A549 (cell line): ENCODE data around the gene PKD1. TPM values are rescaled to one million over a fixed set of nuclear protein-coding genes. Genes with fewer than 3 reads are reported as not detected.

Experiments
- ATAC-seq, 2 experiments: fragments of 200-7000 bp in 1 of 2; fragments of >200 bp in 1 of 2; cut with Nextera tagmentation in 1 of 2; cut with Tn5 transposase in 1 of 2; 3 replicates each; pipeline versions ENCODE4 v1.8.0 to v1.9.1; 2018 to 2020; ENCODE audit warnings: mild to moderate bottlenecking in 1 of 2, moderate library complexity in 1 of 2
- CTCF ChIA-PET: fragments of 300-600 bp; sonication (Branson Sonifier 250); formaldehyde crosslinking; extraction: SDS; loops from one replicate; lab custom pipeline; 2021; ENCODE audit warnings: antibody characterized with exemption, inconsistent platforms; lab: Yijun Ruan, JAX
- POLR2A ChIA-PET: fragments of 350-600 bp; formaldehyde crosslinking; extraction: SDS; loops from one replicate; lab custom pipeline; 2021; ENCODE audit warnings: antibody characterized with exemption, inconsistent platforms; lab: Yijun Ruan, JAX
- DNase-seq, 2 experiments: peaks; one replicate each; pipeline versions ENCODE4 v3.0.0 to v3.0.0-alpha.2; 2011 to 2016; ENCODE audit warnings: low read depth in 1 of 2, low spot score in 1 of 2
- FAIRE-seq: peaks from 2 replicates; lab custom pipeline; 2011; peaks lifted over from hg19 to GRCh38; lab: Jason Lieb, UNC
- H3K27ac ChIP-seq, 2 experiments: fragments of >200 bp; sonication (Bioruptor Twin); formaldehyde crosslinking; 3 replicates each; pipeline ENCODE4 v1.5.1; 2016 to 2017
- H3K4me1 ChIP-seq: fragments of >200 bp; sonication (Bioruptor Twin); formaldehyde crosslinking; 3 replicates; pipeline ENCODE4 v1.6.1; 2016
- H3K4me2 ChIP-seq: fragments of >200 bp; sonication (Bioruptor Twin); formaldehyde crosslinking; 3 replicates; pipeline ENCODE4 v1.6.1; 2016
- H3K4me3 ChIP-seq: fragments of >200 bp; sonication (Bioruptor Twin); formaldehyde crosslinking; 3 replicates; pipeline ENCODE4 v1.5.1; 2016
- H3K9me3 ChIP-seq: fragments of >200 bp; sonication (Bioruptor Twin); formaldehyde crosslinking; 3 replicates; pipeline ENCODE4 v1.6.1; 2016
- BHLHE40 ChIP-seq: IDR thresholded peaks from 2 replicates; pipeline ENCODE4 v1.6.1; 2012; ENCODE audit warnings: low read depth, low read length, inconsistent platforms
- CEBPB ChIP-seq, 2 experiments: fragments of >200 bp in 1 of 2; sonication (Bioruptor Twin) in 1 of 2; formaldehyde crosslinking in 1 of 2; IDR thresholded peaks; 2 replicates each; pipeline ENCODE4 v1.6.1; 2012 to 2016
- CHD4 ChIP-seq: fragments of 200-600 bp; sonication (generic); IDR thresholded peaks from 2 replicates; pipeline ENCODE4 v1.6.1; 2016; ENCODE audit warnings: antibody characterized with exemption, mild to moderate bottlenecking, borderline replicate concordance
- EHMT2 ChIP-seq: fragments of 200-600 bp; sonication (generic); IDR thresholded peaks from 2 replicates; pipeline ENCODE4 v1.6.1; 2016; ENCODE audit warnings: antibody characterized with exemption, low read depth, mild to moderate bottlenecking, moderate library complexity
- FOSB ChIP-seq: fragments of 250-450 bp; sonication (Bioruptor Pico); IDR thresholded peaks from 2 replicates; pipeline ENCODE4 v1.5.0; 2020; ENCODE audit warnings: mild to moderate bottlenecking, moderate library complexity
- HDAC2 ChIP-seq: fragments of 200-600 bp; sonication (generic); IDR thresholded peaks from 2 replicates; pipeline ENCODE4 v1.6.1; 2016
- HOXB13 ChIP-seq: fragments of 250-450 bp; sonication (Bioruptor Pico); IDR thresholded peaks from 2 replicates; pipeline ENCODE4 v1.5.0; 2020; ENCODE audit warnings: low read depth, mild to moderate bottlenecking, moderate library complexity
- JUNB ChIP-seq: fragments of >200 bp; sonication (Bioruptor Twin); formaldehyde crosslinking; IDR thresholded peaks from 2 replicates; pipeline ENCODE4 v1.6.1; 2016
- KDM1A ChIP-seq: fragments of 200-600 bp; sonication (generic); IDR thresholded peaks from 2 replicates; pipeline ENCODE4 v1.6.1; 2016; ENCODE audit warnings: low read depth, mild to moderate bottlenecking
- KDM5A ChIP-seq: fragments of 200-600 bp; sonication (generic); IDR thresholded peaks from 2 replicates; pipeline ENCODE4 v1.6.1; 2016; ENCODE audit warnings: antibody characterized with exemption, mild to moderate bottlenecking
- MAFK ChIP-seq: fragments of 450-650 bp; IDR thresholded peaks from 2 replicates; pipeline ENCODE4 v1.6.1; 2014; ENCODE audit not compliant: partially characterized antibody
- MAZ ChIP-seq: fragments of 150-350 bp; IDR thresholded peaks from 2 replicates; pipeline ENCODE4 v1.6.1; 2014; ENCODE audit warnings: antibody characterized with exemption, low read depth, low read length, borderline replicate concordance
- NPAS2 ChIP-seq: fragments of 250-450 bp; sonication (Bioruptor Pico); IDR thresholded peaks from 2 replicates; pipeline ENCODE4 v1.8.0; 2022; ENCODE audit warnings: mild to moderate bottlenecking, moderate library complexity, borderline replicate concordance
- RARB ChIP-seq: fragments of 250-450 bp; sonication (Bioruptor Pico); IDR thresholded peaks from 2 replicates; pipeline ENCODE4 v1.8.0; 2021; ENCODE audit warnings: mild to moderate bottlenecking, moderate library complexity
- RCOR1 ChIP-seq: fragments of 150-350 bp; IDR thresholded peaks from 2 replicates; pipeline ENCODE4 v1.6.1; 2014; ENCODE audit warnings: antibody characterized with exemption, low read length, low read depth
- RFX5 ChIP-seq: fragments of 450-650 bp; IDR thresholded peaks from 2 replicates; pipeline ENCODE4 v1.7.1; 2014; ENCODE audit warnings: antibody characterized with exemption, mild to moderate bottlenecking, moderate library complexity
- RNF2 ChIP-seq: fragments of 200-600 bp; sonication (generic); IDR thresholded peaks from 2 replicates; pipeline ENCODE4 v1.6.1; 2016; ENCODE audit warnings: low read depth, mild to moderate bottlenecking, antibody characterized with exemption, moderate library complexity, borderline replicate concordance
- SMC3 ChIP-seq: fragments of >200 bp; sonication (Bioruptor Twin); formaldehyde crosslinking; IDR thresholded peaks from 3 replicates; pipeline ENCODE4 v1.6.1; 2018; ENCODE audit warnings: inconsistent platforms
- SREBF2 ChIP-seq: fragments of 450-650 bp; IDR thresholded peaks from 2 replicates; pipeline ENCODE4 v1.6.1; 2014; ENCODE audit warnings: mild to moderate bottlenecking, moderate library complexity
- TFCP2L1 ChIP-seq: fragments of 250-450 bp; sonication (Bioruptor Pico); IDR thresholded peaks from 2 replicates; pipeline ENCODE4 v1.5.0; 2021; ENCODE audit warnings: mild to moderate bottlenecking
- ZFP36 ChIP-seq: fragments of 450-650 bp; IDR thresholded peaks from 2 replicates; pipeline ENCODE4 v1.6.1; 2014; ENCODE audit warnings: borderline replicate concordance; ENCODE audit not compliant: partially characterized antibody
- WGBS: methylation state at CpG from one replicate; pipeline ENCODE4 v1.1.6; 2017; ENCODE audit errors: missing lambda C conversion rate; 5-methylcytosine and 5-hydroxymethylcytosine counted together
- polyA plus RNA-seq, 4 experiments: library from polyadenylated mRNA; depleted of rRNA in 3 of 4; stranded (reverse); fragments of >200 nt; fragmentation: RNase III in 1 of 4; extraction: RNeasy Plus Mini Kit Qiagen cat#74134 plus additional on column Dnase treatment in 1 of 4; gene quantifications; 2 replicates in 3 of 4; 3 replicates in 1 of 4; pipeline ENCODE4 v1.2.3, GENCODE V29; 2011 to 2017
- TF ChIP-seq, protein P1 (sequence below): fragments of 150-350 bp; IDR thresholded peaks from 2 replicates; pipeline ENCODE4 v1.6.1; 2014; ENCODE audit warnings: low read depth, mild to moderate bottlenecking, low read length
- TF ChIP-seq, protein P2 (sequence below): fragments of >200 bp; sonication (Bioruptor Twin); formaldehyde crosslinking; IDR thresholded peaks from 3 replicates; pipeline ENCODE4 v1.5.1; 2016
- TF ChIP-seq, protein P3 (sequence below): fragments of 450-650 bp; IDR thresholded peaks from 2 replicates; pipeline ENCODE4 v1.6.1; 2014; ENCODE audit warnings: antibody characterized with exemption
- TF ChIP-seq, protein P4 (sequence below): fragments of >200 bp; sonication (Bioruptor Twin); formaldehyde crosslinking; IDR thresholded peaks from 3 replicates; pipeline ENCODE4 v1.6.1; 2016
- TF ChIP-seq, protein P5 (sequence below): IDR thresholded peaks from 2 replicates; pipeline ENCODE4 v1.6.1; 2012
- TF ChIP-seq, protein P6 (sequence below): IDR thresholded peaks from 2 replicates; pipeline ENCODE4 v1.6.1; 2012
- TF ChIP-seq, protein P7 (sequence below): IDR thresholded peaks from 2 replicates; pipeline ENCODE4 v1.6.1; 2012; ENCODE audit warnings: low read depth, borderline replicate concordance
- TF ChIP-seq, protein P8 (sequence below): fragments of 250-450 bp; sonication (Bioruptor Pico); IDR thresholded peaks from 2 replicates; pipeline ENCODE4 v1.5.0; 2021; ENCODE audit warnings: mild to moderate bottlenecking, moderate library complexity, borderline replicate concordance
- TF ChIP-seq, protein P9 (sequence below): fragments of >200 bp; sonication (Bioruptor Twin); formaldehyde crosslinking; IDR thresholded peaks from 2 replicates; pipeline ENCODE4 v1.6.1; 2016

The PKD1 gene
- polyA plus RNA-seq, 2 of the 4 experiments (the other 2 are of a cell fraction), result 11.5 to 39.2 TPM

DNA sequence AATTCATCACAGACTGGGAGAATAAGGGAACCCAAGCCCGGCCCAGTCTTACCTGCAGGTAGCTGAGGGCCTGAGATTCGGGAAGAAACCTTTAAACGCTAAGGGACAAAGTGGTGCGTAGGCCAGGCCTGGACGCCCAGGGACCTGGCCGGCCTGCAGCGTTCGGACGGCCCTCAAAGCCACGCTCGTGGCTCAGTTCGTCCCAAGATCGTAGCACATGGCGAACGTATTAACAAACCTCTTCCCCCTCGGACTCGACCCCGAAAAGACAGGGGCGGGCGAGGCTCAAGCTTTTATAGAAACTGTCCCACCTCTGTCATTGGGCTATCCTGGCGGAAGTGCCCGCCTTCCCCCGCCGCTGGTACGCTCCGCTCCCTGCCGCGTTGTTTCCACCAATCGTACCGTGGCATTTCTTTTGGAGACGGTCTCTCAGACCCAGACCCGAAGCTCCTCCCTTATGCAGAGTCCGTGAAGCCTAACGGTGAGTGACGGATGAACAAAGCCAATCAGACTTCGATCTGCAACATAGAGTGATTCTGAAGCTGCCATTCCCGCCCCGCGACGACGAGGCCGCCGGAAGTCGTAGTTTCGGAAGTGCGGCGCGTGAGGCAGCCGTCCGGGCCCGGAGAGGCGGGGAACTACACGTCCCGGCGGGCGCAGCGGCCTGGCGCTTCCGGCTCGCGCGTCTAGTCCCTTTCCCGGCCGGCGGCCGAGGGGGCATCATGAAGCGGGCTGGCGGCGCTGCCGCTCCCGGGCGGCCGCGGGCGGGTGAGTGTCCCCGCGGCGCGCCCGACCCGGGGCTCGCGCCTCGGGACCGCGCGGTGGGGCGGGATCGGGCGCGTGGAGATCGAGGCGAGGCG is 19.6 kb upstream of the PKD1 start, which contains the start of gene TRAF7:
TSS of gene TRAF7 (plus strand) at position 692 of the 860 bp plus-strand sequence. CDS start 8,139 bp downstream, outside the sequence.
- Histone ChIP-seq H3K27ac (peak within 1 kb of the TSS; percentile 94), H3K4me3 (peak within 1 kb of the TSS; percentile 88), H3K9me3 (no peaks in the 10 kb centered on the region), H3K4me2 (peak within 1 kb of the TSS; percentile 99), H3K4me1 (peaks cover 62% of the 10 kb centered on the region)
- DNase-seq (peak; percentile 99 to 100), FAIRE-seq (peak; percentile 49), ATAC-seq (peak; percentile 70 to 84)
- POLR2A ChIA-PET, result interaction anchor here (0.6 to 2.3 kb wide), 50 partner anchors 8 to 527 kb away, joined by 3 to 30 read pairs (median 6); partner anchors contain the start of genes AMDHD2, BRICD5, CASKIN1 and DNASE1L2
- 2% methylated on average over 60 of the region's 94 CpGs for WGBS
- CTCF ChIA-PET, result interaction anchor here (0.7 to 2.2 kb wide), 6 partner anchors 9 to 465 kb away, joined by 3 to 9 read pairs (median 3); partner anchors contain the start of gene ECI1
- TF ChIP-seq, protein P1, sequence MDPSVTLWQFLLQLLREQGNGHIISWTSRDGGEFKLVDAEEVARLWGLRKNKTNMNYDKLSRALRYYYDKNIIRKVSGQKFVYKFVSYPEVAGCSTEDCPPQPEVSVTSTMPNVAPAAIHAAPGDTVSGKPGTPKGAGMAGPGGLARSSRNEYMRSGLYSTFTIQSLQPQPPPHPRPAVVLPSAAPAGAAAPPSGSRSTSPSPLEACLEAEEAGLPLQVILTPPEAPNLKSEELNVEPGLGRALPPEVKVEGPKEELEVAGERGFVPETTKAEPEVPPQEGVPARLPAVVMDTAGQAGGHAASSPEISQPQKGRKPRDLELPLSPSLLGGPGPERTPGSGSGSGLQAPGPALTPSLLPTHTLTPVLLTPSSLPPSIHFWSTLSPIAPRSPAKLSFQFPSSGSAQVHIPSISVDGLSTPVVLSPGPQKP, result no peak
- TF ChIP-seq MAFK (no peak), NPAS2 (CRISPR knock-in tag) (no peak), SMC3 (no peak), HDAC2 (no peak), EHMT2 (no peak), MAZ (peak; percentile 80; the same call in 1 of the 2 replicates), CEBPB (IDR thresholded peaks at IDR 0.05) (no peak; a peak in 1 of 4 replicates), FOSB (CRISPR knock-in tag) (0 out of 2 replicates have a peak, but pooled peaks have one; percentile 10), RFX5 (peak; percentile 46; the same call in 1 of the 2 replicates), HOXB13 (CRISPR knock-in tag) (no peak), RCOR1 (no peak), BHLHE40 (peak; percentile 8; the same call in 1 of the 2 replicates), RARB (CRISPR knock-in tag) (peak; percentile 84), KDM1A (no peak), JUNB (no peak), TFCP2L1 (CRISPR knock-in tag) (peak; percentile 81; the same call in 1 of the 2 replicates), KDM5A (no peak), SREBF2 (no peak), ZFP36 (no peak), CHD4 (no peak), RNF2 (no peak; the same call in 1 of the 2 replicates)
- TF ChIP-seq, protein P2, sequence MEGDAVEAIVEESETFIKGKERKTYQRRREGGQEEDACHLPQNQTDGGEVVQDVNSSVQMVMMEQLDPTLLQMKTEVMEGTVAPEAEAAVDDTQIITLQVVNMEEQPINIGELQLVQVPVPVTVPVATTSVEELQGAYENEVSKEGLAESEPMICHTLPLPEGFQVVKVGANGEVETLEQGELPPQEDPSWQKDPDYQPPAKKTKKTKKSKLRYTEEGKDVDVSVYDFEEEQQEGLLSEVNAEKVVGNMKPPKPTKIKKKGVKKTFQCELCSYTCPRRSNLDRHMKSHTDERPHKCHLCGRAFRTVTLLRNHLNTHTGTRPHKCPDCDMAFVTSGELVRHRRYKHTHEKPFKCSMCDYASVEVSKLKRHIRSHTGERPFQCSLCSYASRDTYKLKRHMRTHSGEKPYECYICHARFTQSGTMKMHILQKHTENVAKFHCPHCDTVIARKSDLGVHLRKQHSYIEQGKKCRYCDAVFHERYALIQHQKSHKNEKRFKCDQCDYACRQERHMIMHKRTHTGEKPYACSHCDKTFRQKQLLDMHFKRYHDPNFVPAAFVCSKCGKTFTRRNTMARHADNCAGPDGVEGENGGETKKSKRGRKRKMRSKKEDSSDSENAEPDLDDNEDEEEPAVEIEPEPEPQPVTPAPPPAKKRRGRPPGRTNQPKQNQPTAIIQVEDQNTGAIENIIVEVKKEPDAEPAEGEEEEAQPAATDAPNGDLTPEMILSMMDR, result no peak
- TF ChIP-seq, protein P3, sequence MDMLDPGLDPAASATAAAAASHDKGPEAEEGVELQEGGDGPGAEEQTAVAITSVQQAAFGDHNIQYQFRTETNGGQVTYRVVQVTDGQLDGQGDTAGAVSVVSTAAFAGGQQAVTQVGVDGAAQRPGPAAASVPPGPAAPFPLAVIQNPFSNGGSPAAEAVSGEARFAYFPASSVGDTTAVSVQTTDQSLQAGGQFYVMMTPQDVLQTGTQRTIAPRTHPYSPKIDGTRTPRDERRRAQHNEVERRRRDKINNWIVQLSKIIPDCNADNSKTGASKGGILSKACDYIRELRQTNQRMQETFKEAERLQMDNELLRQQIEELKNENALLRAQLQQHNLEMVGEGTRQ, result no peak
- TF ChIP-seq, protein P4, sequence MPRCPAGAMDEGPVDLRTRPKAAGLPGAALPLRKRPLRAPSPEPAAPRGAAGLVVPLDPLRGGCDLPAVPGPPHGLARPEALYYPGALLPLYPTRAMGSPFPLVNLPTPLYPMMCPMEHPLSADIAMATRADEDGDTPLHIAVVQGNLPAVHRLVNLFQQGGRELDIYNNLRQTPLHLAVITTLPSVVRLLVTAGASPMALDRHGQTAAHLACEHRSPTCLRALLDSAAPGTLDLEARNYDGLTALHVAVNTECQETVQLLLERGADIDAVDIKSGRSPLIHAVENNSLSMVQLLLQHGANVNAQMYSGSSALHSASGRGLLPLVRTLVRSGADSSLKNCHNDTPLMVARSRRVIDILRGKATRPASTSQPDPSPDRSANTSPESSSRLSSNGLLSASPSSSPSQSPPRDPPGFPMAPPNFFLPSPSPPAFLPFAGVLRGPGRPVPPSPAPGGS, result peak; percentile 100
- TF ChIP-seq, protein P5, sequence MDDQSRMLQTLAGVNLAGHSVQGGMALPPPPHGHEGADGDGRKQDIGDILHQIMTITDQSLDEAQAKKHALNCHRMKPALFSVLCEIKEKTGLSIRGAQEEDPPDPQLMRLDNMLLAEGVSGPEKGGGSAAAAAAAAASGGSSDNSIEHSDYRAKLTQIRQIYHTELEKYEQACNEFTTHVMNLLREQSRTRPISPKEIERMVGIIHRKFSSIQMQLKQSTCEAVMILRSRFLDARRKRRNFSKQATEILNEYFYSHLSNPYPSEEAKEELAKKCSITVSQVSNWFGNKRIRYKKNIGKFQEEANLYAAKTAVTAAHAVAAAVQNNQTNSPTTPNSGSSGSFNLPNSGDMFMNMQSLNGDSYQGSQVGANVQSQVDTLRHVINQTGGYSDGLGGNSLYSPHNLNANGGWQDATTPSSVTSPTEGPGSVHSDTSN, result peak; percentile 92
- TF ChIP-seq, protein P6, sequence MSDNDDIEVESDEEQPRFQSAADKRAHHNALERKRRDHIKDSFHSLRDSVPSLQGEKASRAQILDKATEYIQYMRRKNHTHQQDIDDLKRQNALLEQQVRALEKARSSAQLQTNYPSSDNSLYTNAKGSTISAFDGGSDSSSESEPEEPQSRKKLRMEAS, result peak; percentile 98
- TF ChIP-seq, protein P7, sequence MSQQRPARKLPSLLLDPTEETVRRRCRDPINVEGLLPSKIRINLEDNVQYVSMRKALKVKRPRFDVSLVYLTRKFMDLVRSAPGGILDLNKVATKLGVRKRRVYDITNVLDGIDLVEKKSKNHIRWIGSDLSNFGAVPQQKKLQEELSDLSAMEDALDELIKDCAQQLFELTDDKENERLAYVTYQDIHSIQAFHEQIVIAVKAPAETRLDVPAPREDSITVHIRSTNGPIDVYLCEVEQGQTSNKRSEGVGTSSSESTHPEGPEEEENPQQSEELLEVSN, result peak; percentile 17; the same call in 1 of the 2 replicates
- TF ChIP-seq, protein P8, sequence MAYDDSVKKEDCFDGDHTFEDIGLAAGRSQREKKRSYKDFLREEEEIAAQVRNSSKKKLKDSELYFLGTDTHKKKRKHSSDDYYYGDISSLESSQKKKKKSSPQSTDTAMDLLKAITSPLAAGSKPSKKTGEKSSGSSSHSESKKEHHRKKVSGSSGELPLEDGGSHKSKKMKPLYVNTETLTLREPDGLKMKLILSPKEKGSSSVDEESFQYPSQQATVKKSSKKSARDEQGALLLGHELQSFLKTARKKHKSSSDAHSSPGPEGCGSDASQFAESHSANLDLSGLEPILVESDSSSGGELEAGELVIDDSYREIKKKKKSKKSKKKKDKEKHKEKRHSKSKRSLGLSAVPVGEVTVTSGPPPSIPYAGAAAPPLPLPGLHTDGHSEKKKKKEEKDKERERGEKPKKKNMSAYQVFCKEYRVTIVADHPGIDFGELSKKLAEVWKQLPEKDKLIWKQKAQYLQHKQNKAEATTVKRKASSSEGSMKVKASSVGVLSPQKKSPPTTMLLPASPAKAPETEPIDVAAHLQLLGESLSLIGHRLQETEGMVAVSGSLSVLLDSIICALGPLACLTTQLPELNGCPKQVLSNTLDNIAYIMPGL (CRISPR knock-in tag), result no peak; the same call in 1 of the 2 replicates
- TF ChIP-seq, protein P9, sequence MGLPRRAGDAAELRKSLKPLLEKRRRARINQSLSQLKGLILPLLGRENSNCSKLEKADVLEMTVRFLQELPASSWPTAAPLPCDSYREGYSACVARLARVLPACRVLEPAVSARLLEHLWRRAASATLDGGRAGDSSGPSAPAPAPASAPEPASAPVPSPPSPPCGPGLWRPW, result no peak
